Measurements from ENCODE around the gene TDRD12. TPM values are rescaled to one million over a fixed set of nuclear protein-coding genes. Genes with fewer than 3 reads are reported as not detected.
"Not testable (repeated sequence)": the region's sequence is repeated elsewhere in the genome, so short reads cannot be mapped to it uniquely, and the experiment has no call there.

The TDRD12 gene
- total RNA-seq, 2 donors from 2014 or later, result 0.41 to 9.8 TPM

GRCh38 chr19:32837531-32837930 lies 118.0 kb downstream of the TDRD12 start:
- WGBS, result 75% methylated on average over 7 of the region's 7 CpGs
- no peak for DNase-seq (ENCODE audit: low spot score)
- Histone ChIP-seq H3K4me3 (no peak overlapping the region), H3K27ac (no peak overlapping the region), H3K36me3 (no peaks in the 10 kb centered on the region), H3K27me3 (replicated peaks; ENCODE audit: insufficient read depth) (no peaks in the 10 kb centered on the region), H3K9me3 (no peaks in the 10 kb centered on the region), H3K4me1 (replicated peaks) (no peaks in the 10 kb centered on the region)
- intact Hi-C loops (cut with DNase I), result no loop called here
- TF ChIP-seq POLR2A (IDR thresholded peaks at IDR 0.05) (no peak), CTCF (IDR thresholded peaks at IDR 0.05) (no peak), POLR2AphosphoS5 (IDR thresholded peaks at IDR 0.05) (no peak)

- no peak for DNase-seq (ENCODE audit: low spot score)
- TF ChIP-seq CTCF (IDR thresholded peaks at IDR 0.05), result no peak
- WGBS, result 61% methylated on average over 8 of the region's 8 CpGs
- Histone ChIP-seq H3K27me3 (replicated peaks; ENCODE audit: insufficient read depth) (no peaks in the 10 kb centered on the region), H3K36me3 (no peaks in the 10 kb centered on the region), H3K4me3 (no peak overlapping the region), H3K27ac (no peak overlapping the region), H3K4me1 (replicated peaks) (no peaks in the 10 kb centered on the region), H3K9me3 (no peaks in the 10 kb centered on the region)
- intact Hi-C loops (cut with DNase I), result no loop called here
Observed at GRCh38 chr19:32842061-32842460, 122.5 kb downstream of the TDRD12 start.

- no peak overlapping the region for H3K27ac ChIP-seq
- no peak overlapping the region for H3K4me3 ChIP-seq
- intact Hi-C loops (cut with DNase I), result no loop called here
- H3K27me3 ChIP-seq (replicated peaks; ENCODE audit: insufficient read depth), result no peaks in the 10 kb centered on the region
- H3K36me3 ChIP-seq, result no peaks in the 10 kb centered on the region
- no peak for DNase-seq (ENCODE audit: low spot score)
- no peaks in the 10 kb centered on the region for H3K4me1 ChIP-seq (replicated peaks)
- TF ChIP-seq POLR2AphosphoS5 (IDR thresholded peaks at IDR 0.05) (no peak), POLR2A (IDR thresholded peaks at IDR 0.05) (no peak), CTCF (IDR thresholded peaks at IDR 0.05) (no peak)
- WGBS, result 95% methylated on average over 19 of the region's 19 CpGs
- no peaks in the 10 kb centered on the region for H3K9me3 ChIP-seq
Observed at GRCh38 chr19:32843716-32844245, 124.2 kb downstream of the TDRD12 start.

GRCh38 chr19:32848035-32848434 lies 128.5 kb downstream of the TDRD12 start:
- H3K9me3 ChIP-seq; intact Hi-C loops (cut with DNase I); DNase-seq (ENCODE audit: low spot score); H3K27ac ChIP-seq; H3K4me3 ChIP-seq; H3K36me3 ChIP-seq; H3K4me1 ChIP-seq (replicated peaks); H3K27me3 ChIP-seq (replicated peaks; ENCODE audit: insufficient read depth): not testable (repeated sequence)
- 75% methylated on average over 1 of the region's 2 CpGs for WGBS

- no peak for DNase-seq (ENCODE audit: low spot score)
- intact Hi-C loops (cut with DNase I), result no loop called here
- TF ChIP-seq CTCF (IDR thresholded peaks at IDR 0.05), result no peak
- TF ChIP-seq POLR2A (IDR thresholded peaks at IDR 0.05), result no peak
- no peak for TF ChIP-seq POLR2AphosphoS5 (IDR thresholded peaks at IDR 0.05)
- H3K4me3 ChIP-seq, result no peak overlapping the region
- WGBS, result 87% methylated on average over 6 of the region's 6 CpGs
- H3K27me3 ChIP-seq (replicated peaks; ENCODE audit: insufficient read depth), result no peaks in the 10 kb centered on the region
- H3K27ac ChIP-seq, result no peak overlapping the region
- no peaks in the 10 kb centered on the region for H3K9me3 ChIP-seq
- no peaks in the 10 kb centered on the region for H3K36me3 ChIP-seq
- no peaks in the 10 kb centered on the region for H3K4me1 ChIP-seq (replicated peaks)
Observed at GRCh38 chr19:32852216-32852615, 132.6 kb downstream of the TDRD12 start.

GRCh38 chr19:32856818-32857217 lies 137.3 kb downstream of the TDRD12 start:
- WGBS, result 96% methylated on average over 7 of the region's 7 CpGs
- H3K4me3 ChIP-seq; H3K27ac ChIP-seq; H3K4me1 ChIP-seq (replicated peaks); H3K27me3 ChIP-seq (replicated peaks; ENCODE audit: insufficient read depth); DNase-seq (ENCODE audit: low spot score); intact Hi-C loops (cut with DNase I); H3K9me3 ChIP-seq; H3K36me3 ChIP-seq: not testable (repeated sequence)
